ENCODE data around the gene MSRB2.

DNA sequence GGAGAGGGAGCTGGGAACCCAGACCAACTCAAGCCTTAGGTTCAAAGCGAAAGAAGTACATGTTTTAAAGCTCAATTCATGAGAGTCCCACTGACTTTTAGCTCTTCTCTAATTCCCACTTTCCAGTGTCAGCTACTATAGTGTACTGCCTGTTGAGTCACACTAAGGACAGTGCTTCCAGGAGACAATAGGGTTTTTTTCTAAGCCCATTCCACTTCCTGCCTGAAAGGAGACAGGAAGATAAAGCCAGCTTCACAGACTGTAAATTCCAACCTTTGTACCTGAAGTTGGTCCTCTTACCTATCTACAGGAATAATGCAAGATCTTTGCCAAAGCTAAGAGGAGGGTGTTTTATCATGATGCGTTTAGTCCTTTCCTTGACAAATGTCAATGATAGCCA is 4.4 kb downstream of the MSRB2 start:
- TF ChIP-seq CTCF (conservative IDR thresholded peaks at IDR 0.05 in 1 of 2, IDR thresholded peaks at IDR 0.05 in 1 of 2; ENCODE audit: low read depth in 1 of 2, low read length in 2 of 2) (no peak), EZH2 (IDR thresholded peaks at IDR 0.05; ENCODE audit: low read length, missing control alignments) (no peak)

All from fibroblast of lung (primary cell).